Measurements from ENCODE around the gene YPEL3. TPM values are rescaled to one million over a fixed set of nuclear protein-coding genes. Genes with fewer than 3 reads are reported as not detected.
A peak's percentile ranks its signal among the peaks of the same experiment; 100 is the strongest.

The YPEL3 gene
- total and polyA plus RNA-seq, 2 experiments from 2014 or later: 107 to 115 TPM

DNA sequence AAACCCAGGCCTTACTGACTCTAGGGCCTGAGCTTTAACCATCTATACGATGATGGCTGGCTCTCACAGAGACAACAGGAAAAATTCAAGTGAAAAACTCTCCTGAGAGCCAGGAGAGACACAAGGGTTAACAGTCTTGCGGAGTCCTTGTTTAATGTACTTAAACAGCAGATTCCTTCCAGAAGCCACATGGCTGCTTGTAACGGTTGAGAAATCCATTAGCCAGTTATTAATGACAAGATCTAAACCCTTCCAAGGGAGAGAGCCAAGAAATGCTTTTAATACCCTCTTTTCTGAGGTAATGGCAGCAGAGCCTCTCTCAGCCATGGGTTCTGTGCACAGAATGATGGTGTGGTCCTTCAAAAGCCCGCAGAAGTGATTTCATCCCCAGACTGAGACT lies 35.7 kb downstream of the YPEL3 start:
- H3K27ac ChIP-seq: peak overlapping the region; percentile 81
- no peak for DNase-seq (ENCODE audit: low read depth in 1 of 2, low spot score in 1 of 2)
- peaks cover 28% of the 10 kb centered on the region for H3K4me1 ChIP-seq (ENCODE audit: low read depth)

DNA sequence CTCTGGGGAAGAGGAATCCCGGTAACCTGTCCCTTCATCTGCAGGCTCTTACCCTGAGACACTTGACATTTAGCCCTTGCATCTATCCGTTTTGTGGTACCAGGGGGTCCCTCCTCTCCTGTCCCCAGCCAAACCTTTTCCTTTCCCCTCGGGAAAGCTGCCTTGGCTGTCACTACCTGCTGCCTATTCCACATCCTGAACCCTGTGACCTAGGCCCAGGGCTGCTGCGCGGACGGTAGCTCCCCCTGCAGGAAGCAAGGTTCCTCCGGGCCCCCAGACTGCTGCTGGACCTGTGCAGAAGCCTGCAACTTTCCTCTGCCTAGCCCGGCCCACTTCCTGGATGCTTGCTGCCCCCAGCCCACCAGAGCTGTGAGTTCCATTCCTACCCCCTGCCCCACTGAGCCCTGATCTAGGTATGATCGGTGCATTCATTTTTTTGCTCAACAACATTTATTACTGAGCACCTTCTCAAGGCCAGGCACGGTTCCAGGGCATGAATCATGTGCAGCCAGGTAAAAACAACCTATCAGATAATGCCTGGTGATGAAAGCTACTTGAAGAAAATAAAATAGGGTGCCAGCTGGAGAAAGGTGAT lies 41.0 kb downstream of the YPEL3 start:
- H3K4me1 ChIP-seq (ENCODE audit: low read depth): peaks cover 4% of the 10 kb centered on the region
- H3K9me3 ChIP-seq (ENCODE audit: low read depth): no peaks in the 10 kb centered on the region
- H3K36me3 ChIP-seq: no peaks in the 10 kb centered on the region
- H3K27me3 ChIP-seq: no peaks in the 10 kb centered on the region
- peak in 1 of 2 donors; percentile 60 for DNase-seq (ENCODE audit: low read depth in 1 of 2, low spot score in 1 of 2)
- H3K27ac ChIP-seq: no peak overlapping the region
- TF ChIP-seq, protein P1, sequence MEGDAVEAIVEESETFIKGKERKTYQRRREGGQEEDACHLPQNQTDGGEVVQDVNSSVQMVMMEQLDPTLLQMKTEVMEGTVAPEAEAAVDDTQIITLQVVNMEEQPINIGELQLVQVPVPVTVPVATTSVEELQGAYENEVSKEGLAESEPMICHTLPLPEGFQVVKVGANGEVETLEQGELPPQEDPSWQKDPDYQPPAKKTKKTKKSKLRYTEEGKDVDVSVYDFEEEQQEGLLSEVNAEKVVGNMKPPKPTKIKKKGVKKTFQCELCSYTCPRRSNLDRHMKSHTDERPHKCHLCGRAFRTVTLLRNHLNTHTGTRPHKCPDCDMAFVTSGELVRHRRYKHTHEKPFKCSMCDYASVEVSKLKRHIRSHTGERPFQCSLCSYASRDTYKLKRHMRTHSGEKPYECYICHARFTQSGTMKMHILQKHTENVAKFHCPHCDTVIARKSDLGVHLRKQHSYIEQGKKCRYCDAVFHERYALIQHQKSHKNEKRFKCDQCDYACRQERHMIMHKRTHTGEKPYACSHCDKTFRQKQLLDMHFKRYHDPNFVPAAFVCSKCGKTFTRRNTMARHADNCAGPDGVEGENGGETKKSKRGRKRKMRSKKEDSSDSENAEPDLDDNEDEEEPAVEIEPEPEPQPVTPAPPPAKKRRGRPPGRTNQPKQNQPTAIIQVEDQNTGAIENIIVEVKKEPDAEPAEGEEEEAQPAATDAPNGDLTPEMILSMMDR (IDR thresholded peaks at IDR 0.05; ENCODE audit: low read depth, low read length): peak; percentile 63
- no peak overlapping the region for H3K4me3 ChIP-seq

More for the DNA sequence above, 35.7 kb downstream of the YPEL3 start:
- Histone ChIP-seq H3K36me3 (no peaks in the 10 kb centered on the region), H3K4me3 (no peak overlapping the region), H3K27me3 (no peaks in the 10 kb centered on the region), H3K9me3 (ENCODE audit: low read depth) (no peaks in the 10 kb centered on the region)
- TF ChIP-seq, protein P1 (IDR thresholded peaks at IDR 0.05; ENCODE audit: low read depth, low read length): no peak

DNA sequence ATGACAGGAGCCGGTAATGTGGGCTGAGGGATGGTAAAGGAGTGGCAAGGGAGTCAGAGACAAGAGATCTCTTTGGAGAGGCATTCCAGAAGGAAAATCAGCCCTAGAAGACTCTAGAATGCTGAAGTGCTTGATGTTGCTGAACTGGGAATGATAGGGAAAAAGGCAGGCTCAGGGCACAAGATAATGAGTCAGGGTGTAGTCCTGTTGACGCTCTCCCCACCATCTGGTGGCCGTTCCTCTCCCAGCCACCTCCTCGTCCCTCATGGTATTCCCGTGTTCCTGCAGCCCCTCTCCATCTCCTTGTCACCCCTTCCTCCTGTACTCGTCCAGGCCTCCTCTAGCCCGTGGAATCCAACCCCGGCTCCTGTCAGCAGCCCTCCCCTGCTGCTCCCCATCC lies 41.6 kb downstream of the YPEL3 start:
- H3K4me3 ChIP-seq: no peak overlapping the region
- DNase-seq (ENCODE audit: low read depth in 1 of 2, low spot score in 1 of 2): no peak
- TF ChIP-seq, protein P1 (IDR thresholded peaks at IDR 0.05; ENCODE audit: low read depth, low read length): no peak
- H3K4me1 ChIP-seq (ENCODE audit: low read depth): peaks cover 4% of the 10 kb centered on the region
- no peaks in the 10 kb centered on the region for H3K27me3 ChIP-seq
- H3K36me3 ChIP-seq: no peaks in the 10 kb centered on the region
- H3K27ac ChIP-seq: no peak overlapping the region
- no peaks in the 10 kb centered on the region for H3K9me3 ChIP-seq (ENCODE audit: low read depth)

DNA sequence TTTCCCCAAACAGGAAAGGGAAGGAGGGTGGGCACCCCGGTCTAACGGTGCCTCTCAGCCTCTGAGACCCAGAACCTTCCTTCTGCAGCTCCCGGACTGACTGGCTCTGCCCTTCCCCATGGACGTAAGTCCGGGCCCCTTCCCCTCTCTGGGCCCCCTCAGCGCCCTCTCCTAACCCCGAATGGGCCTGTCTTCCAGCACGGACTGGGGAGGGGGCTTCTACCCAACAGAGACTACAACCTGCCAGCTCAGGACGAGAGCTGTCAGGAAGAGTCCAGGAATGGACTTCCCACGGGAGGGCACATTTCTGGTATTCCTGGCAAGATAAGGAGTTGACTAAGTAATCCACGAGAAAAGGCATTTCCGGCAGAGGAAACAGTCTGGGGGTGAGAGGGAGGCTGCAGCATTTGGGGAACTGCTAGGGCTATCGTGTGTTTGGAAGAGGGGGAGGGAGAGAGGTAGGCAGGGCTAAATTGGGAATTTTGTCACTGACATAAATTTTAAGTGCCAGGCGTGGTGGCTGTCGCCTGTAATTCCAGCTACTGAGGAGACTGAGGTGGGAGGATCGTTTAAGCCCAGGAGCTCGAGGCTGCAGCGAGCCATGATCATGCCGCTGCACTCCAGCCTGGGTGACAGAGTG lies 42.5 kb downstream of the YPEL3 start:
- Histone ChIP-seq H3K27ac (no peak overlapping the region), H3K36me3 (no peaks in the 10 kb centered on the region), H3K27me3 (no peaks in the 10 kb centered on the region), H3K4me3 (peak overlapping the region; percentile 65), H3K9me3 (ENCODE audit: low read depth) (no peaks in the 10 kb centered on the region), H3K4me1 (ENCODE audit: low read depth) (peaks cover 4% of the 10 kb centered on the region)
- TF ChIP-seq, protein P1 (IDR thresholded peaks at IDR 0.05; ENCODE audit: low read depth, low read length): no peak
- peak in 1 of 2 donors; percentile 77 for DNase-seq (ENCODE audit: low read depth in 1 of 2, low spot score in 1 of 2)

DNA sequence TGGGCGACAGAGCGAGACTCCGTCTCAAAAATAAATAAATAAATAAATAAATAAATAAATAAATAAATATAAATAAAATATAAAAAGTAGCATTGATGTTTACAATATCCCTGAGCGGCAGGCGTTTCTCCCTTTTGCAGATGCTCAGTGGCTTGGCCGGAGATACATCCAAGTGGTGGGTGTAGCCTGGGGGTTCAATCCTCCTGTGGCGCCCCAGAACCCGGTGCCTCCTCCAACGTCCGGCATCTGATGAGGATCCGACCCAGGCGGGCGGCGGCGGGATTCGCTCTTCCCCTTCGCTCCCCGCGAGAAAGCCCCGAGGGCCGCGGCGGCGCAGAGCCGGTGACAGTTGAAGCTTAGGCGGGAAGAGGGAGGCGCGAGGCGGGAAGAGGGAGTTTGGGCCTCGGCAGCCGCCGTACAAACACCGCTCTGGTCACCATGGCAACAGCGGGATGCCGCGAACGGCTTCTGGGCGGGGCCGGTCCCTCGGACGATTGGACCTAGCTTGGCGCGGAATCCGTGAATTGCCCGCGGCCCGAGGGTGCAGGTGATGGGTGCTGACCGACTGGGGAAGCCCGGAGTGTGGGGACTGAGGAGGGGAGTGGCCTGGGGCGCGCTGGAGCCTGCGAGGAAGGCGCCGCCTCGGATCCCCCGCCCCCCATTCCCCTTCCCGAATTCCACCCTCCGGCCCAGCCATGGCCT lies 43.2 kb downstream of the YPEL3 start:
- H3K36me3 ChIP-seq: no peaks in the 10 kb centered on the region
- TF ChIP-seq, protein P1 (IDR thresholded peaks at IDR 0.05; ENCODE audit: low read depth, low read length): no peak
- H3K4me1 ChIP-seq (ENCODE audit: low read depth): peaks cover 4% of the 10 kb centered on the region
- peak; percentile 92 to 95 for DNase-seq (ENCODE audit: low read depth in 1 of 2, low spot score in 1 of 2)
- no peaks in the 10 kb centered on the region for H3K9me3 ChIP-seq (ENCODE audit: low read depth)
- H3K27me3 ChIP-seq: no peaks in the 10 kb centered on the region
- H3K4me3 ChIP-seq: peak overlapping the region; percentile 65
- no peak overlapping the region for H3K27ac ChIP-seq

Data from cardiac muscle cell (in vitro differentiated cells and primary cell).